Type B pancreatic cell (in vitro differentiated cells): ENCODE data around the gene NCK2. TPM values are rescaled to one million over a fixed set of nuclear protein-coding genes. Genes with fewer than 3 reads are reported as not detected.

Experiments used
- DNase-seq: peaks from one replicate; pipeline ENCODE4 v3.0.0; 2021; ENCODE audit warnings: mixed read lengths; ENCODE audit not compliant: unreplicated experiment; ENCODE audit errors: extremely low spot score
- H3K27ac Mint-ChIP-seq: 2 replicates; pipeline ENCODE4 v1.8.0; 2021; ENCODE audit warnings: mild to moderate bottlenecking, mixed read lengths
- H3K27me3 Mint-ChIP-seq: 2 replicates; pipeline ENCODE4 v1.8.0; 2021; ENCODE audit warnings: mixed read lengths
- H3K36me3 Mint-ChIP-seq: 2 replicates; pipeline ENCODE4 v1.8.0; 2021; ENCODE audit warnings: mixed read lengths
- H3K4me1 Mint-ChIP-seq: one replicate; pipeline ENCODE4 v1.8.0; 2021; ENCODE audit warnings: mixed read lengths; ENCODE audit not compliant: unreplicated experiment
- H3K4me3 Mint-ChIP-seq: 2 replicates; pipeline ENCODE4 v1.8.0; 2021; ENCODE audit warnings: mild to moderate bottlenecking, mixed read lengths
- H3K9me3 Mint-ChIP-seq: 2 replicates; pipeline ENCODE4 v1.8.0; 2021; ENCODE audit warnings: mixed read lengths
- total RNA-seq: library from RNA; stranded (reverse); gene quantifications from 2 replicates; pipeline ENCODE4 v1.2.1, GENCODE V29; 2021; ENCODE audit warnings: low replicate concordance
- TF ChIP-seq, protein P1 (sequence below): fragments of 200-600 bp; sonication (generic); conservative IDR thresholded peaks from 2 replicates; pipeline ENCODE4 v1.5.0; 2021; ENCODE audit warnings: antibody characterized with exemption, mild to moderate bottlenecking

The NCK2 gene
- total RNA-seq, 1 donor from 2014 or later: 86.4 TPM

- no peak for DNase-seq
- Mint-ChIP-seq H3K36me3 (peaks cover 60% of the 10 kb centered on the region), H3K4me1 (peaks cover 27% of the 10 kb centered on the region), H3K27me3 (no peaks in the 10 kb centered on the region), H3K9me3 (peaks cover 33% of the 10 kb centered on the region), H3K4me3 (no peak overlapping the region), H3K27ac (no peak overlapping the region)
- TF ChIP-seq, protein P1, sequence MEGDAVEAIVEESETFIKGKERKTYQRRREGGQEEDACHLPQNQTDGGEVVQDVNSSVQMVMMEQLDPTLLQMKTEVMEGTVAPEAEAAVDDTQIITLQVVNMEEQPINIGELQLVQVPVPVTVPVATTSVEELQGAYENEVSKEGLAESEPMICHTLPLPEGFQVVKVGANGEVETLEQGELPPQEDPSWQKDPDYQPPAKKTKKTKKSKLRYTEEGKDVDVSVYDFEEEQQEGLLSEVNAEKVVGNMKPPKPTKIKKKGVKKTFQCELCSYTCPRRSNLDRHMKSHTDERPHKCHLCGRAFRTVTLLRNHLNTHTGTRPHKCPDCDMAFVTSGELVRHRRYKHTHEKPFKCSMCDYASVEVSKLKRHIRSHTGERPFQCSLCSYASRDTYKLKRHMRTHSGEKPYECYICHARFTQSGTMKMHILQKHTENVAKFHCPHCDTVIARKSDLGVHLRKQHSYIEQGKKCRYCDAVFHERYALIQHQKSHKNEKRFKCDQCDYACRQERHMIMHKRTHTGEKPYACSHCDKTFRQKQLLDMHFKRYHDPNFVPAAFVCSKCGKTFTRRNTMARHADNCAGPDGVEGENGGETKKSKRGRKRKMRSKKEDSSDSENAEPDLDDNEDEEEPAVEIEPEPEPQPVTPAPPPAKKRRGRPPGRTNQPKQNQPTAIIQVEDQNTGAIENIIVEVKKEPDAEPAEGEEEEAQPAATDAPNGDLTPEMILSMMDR: no peak
Measured at GRCh38 chr2:105836840-105837692, 92.4 kb downstream of the NCK2 start.

GRCh38 chr2:105839793-105840192 is 95.1 kb downstream of the NCK2 start:
- Mint-ChIP-seq H3K9me3 (peaks cover 24% of the 10 kb centered on the region), H3K27me3 (no peaks in the 10 kb centered on the region), H3K4me3 (peak overlapping the region; percentile 8), H3K27ac (peak overlapping the region; percentile 35), H3K4me1 (peaks cover 36% of the 10 kb centered on the region), H3K36me3 (peaks cover 54% of the 10 kb centered on the region)
- TF ChIP-seq, protein P1: no peak
- DNase-seq: no peak

DNA sequence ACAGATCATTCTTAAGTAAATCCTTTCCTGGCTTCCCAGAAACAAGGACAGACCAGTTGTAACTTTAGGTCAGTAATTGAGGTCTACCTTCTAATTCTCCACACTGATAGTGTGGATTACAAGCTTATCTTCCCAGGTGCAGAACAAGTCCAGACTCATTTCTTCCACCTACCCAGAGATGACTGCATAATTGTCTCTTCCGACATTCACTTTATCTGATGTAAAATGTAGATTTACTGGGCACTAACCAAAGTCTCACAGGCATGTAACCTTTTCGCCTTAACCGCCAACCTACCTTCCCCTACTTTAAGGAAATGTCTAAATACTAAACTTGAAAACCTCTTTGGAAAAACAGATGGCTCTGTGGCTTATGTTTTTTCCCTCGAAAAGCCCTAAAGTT is 96.2 kb downstream of the NCK2 start:
- peak overlapping the region; percentile 15 for H3K27ac Mint-ChIP-seq
- H3K36me3 Mint-ChIP-seq: peaks cover 44% of the 10 kb centered on the region
- H3K4me1 Mint-ChIP-seq: peaks cover 36% of the 10 kb centered on the region
- no peak for DNase-seq
- peaks cover 18% of the 10 kb centered on the region for H3K9me3 Mint-ChIP-seq
- TF ChIP-seq, protein P1: no peak
- H3K4me3 Mint-ChIP-seq: no peak overlapping the region
- no peaks in the 10 kb centered on the region for H3K27me3 Mint-ChIP-seq

DNA sequence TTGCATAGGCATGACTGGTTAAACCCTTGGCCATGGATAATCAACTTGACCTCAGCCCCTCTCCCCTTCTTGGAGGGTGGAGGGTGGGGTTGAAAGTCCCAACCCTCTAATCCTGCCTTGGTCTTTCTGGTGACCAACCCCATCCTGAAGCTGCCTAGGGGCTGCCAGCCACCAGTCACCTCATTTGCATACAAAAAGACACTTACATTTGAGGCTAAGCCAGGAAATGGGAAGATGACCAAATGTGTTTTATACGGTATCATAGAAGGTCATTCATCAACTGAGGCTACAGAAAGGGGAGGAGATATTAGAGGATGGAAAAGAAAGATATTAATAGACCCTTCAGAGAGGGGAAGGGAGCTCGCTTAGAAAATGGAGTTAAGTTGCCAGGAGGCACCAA is 96.8 kb downstream of the NCK2 start:
- H3K27me3 Mint-ChIP-seq: no peaks in the 10 kb centered on the region
- H3K4me3 Mint-ChIP-seq: no peak overlapping the region
- TF ChIP-seq, protein P1: no peak
- no peak for DNase-seq
- H3K4me1 Mint-ChIP-seq: peaks cover 36% of the 10 kb centered on the region
- H3K9me3 Mint-ChIP-seq: peaks cover 14% of the 10 kb centered on the region
- peaks cover 39% of the 10 kb centered on the region for H3K36me3 Mint-ChIP-seq
- H3K27ac Mint-ChIP-seq: no peak overlapping the region

- H3K4me3 Mint-ChIP-seq: no peak overlapping the region
- TF ChIP-seq, protein P1: no peak
- H3K9me3 Mint-ChIP-seq: peaks cover 10% of the 10 kb centered on the region
- H3K36me3 Mint-ChIP-seq: peaks cover 39% of the 10 kb centered on the region
- no peak overlapping the region for H3K27ac Mint-ChIP-seq
- peaks cover 36% of the 10 kb centered on the region for H3K4me1 Mint-ChIP-seq
- H3K27me3 Mint-ChIP-seq: no peaks in the 10 kb centered on the region
- DNase-seq: no peak
Measured at GRCh38 chr2:105842555-105842954, 97.8 kb downstream of the NCK2 start.
